ENCODE results near the gene CYS1. TPM values are rescaled to one million over a fixed set of nuclear protein-coding genes. Genes with fewer than 3 reads are reported as not detected.

The CYS1 gene
- total RNA-seq, 1 experiment from 2014 or later = 3.7 TPM

GRCh38 chr2:10109311-10109710 is 29.1 kb upstream of the CYS1 start:
- POLR2A ChIA-PET = no interaction called here
- Histone ChIP-seq H3K27me3 (ENCODE audit: insufficient read depth, low read length) (no peaks in the 10 kb centered on the region), H4K20me1 (ENCODE audit: insufficient read depth) (no peaks in the 10 kb centered on the region), H3K9me2 (ENCODE audit: insufficient read depth) (no peaks in the 10 kb centered on the region), H2AFZ (ENCODE audit: low read depth, low read length, poor library complexity, severe bottlenecking) (no peak overlapping the region), H3K9ac (ENCODE audit: low read length) (no peak overlapping the region), H3K79me2 (ENCODE audit: insufficient read depth, low read length) (no peaks in the 10 kb centered on the region), H3K4me3 (replicated peaks in 1 of 2; ENCODE audit: low read depth in 1 of 2, low read length in 2 of 2) (no peak overlapping the region), H3K27ac (ENCODE audit: low read depth, low read length) (no peak overlapping the region), H3K36me3 (ENCODE audit: control insufficient read depth in 1 of 2, insufficient read depth in 2 of 2, low read length in 2 of 2) (no peaks in the 10 kb centered on the region), H3K9me3 (ENCODE audit: control insufficient read depth in 1 of 2, insufficient read depth in 1 of 2, low read depth in 1 of 2, low read length in 2 of 2) (no peaks in the 10 kb centered on the region), H3K4me1 (ENCODE audit: control insufficient read depth in 1 of 2, insufficient read depth in 2 of 2, low read length in 2 of 2) (peaks cover 4 to 20% of the 10 kb centered on the region in 2 experiments; a peak in 3 of 4 replicates), H3K4me2 (ENCODE audit: low read length) (no peak overlapping the region)
- TF ChIP-seq ZNF274 (IDR thresholded peaks at IDR 0.05; ENCODE audit: low read depth, low read length) = no peak
- TF ChIP-seq SP1 (IDR thresholded peaks at IDR 0.05; ENCODE audit: low read depth) = no peak
- TF ChIP-seq REST (IDR thresholded peaks at IDR 0.05; ENCODE audit: low read depth) = no peak
- no peak for TF ChIP-seq EZH2 (IDR thresholded peaks at IDR 0.05)
- TF ChIP-seq TCF7L2 (IDR thresholded peaks at IDR 0.05; ENCODE audit: borderline replicate concordance, extremely low read depth, insufficient read depth, insufficient read length) = no peak
- TF ChIP-seq EZH2phosphoT487 (IDR thresholded peaks at IDR 0.05; ENCODE audit: borderline replicate concordance) = no peak
- no peak for TF ChIP-seq CBX3 (IDR thresholded peaks at IDR 0.05; ENCODE audit: low read depth)
- no peak for TF ChIP-seq CEBPB (IDR thresholded peaks at IDR 0.05; ENCODE audit: low read depth)
- TF ChIP-seq ZFX (IDR thresholded peaks at IDR 0.05) = no peak
- no peak for TF ChIP-seq MAX (IDR thresholded peaks at IDR 0.05)
- TF ChIP-seq ATF3 (IDR thresholded peaks at IDR 0.05) = no peak
- TF ChIP-seq POLR2AphosphoS5 (IDR thresholded peaks at IDR 0.05; ENCODE audit: low read depth, low read length) = no peak
- no peak for TF ChIP-seq SIN3A (IDR thresholded peaks at IDR 0.05; ENCODE audit: low read depth)
- no peak for TF ChIP-seq ELF1 (IDR thresholded peaks at IDR 0.05; ENCODE audit: borderline replicate concordance, low read depth)
- no peak for TF ChIP-seq CTCF (IDR thresholded peaks at IDR 0.05 in 2 of 3, conservative IDR thresholded peaks at IDR 0.05 in 1 of 3; ENCODE audit: borderline replicate concordance in 1 of 3, insufficient read depth in 1 of 3, low read depth in 2 of 3, low read length in 2 of 3)
- TF ChIP-seq FOSL1 (IDR thresholded peaks at IDR 0.05; ENCODE audit: low read depth) = no peak
- no peak for TF ChIP-seq ZBTB33 (IDR thresholded peaks at IDR 0.05; ENCODE audit: extremely low read depth, insufficient replicate concordance, low read length)
- TF ChIP-seq SRF (IDR thresholded peaks at IDR 0.05; ENCODE audit: low read depth) = no peak
- TF ChIP-seq POLR2A (IDR thresholded peaks at IDR 0.05; ENCODE audit: borderline replicate concordance, extremely low read depth, insufficient read depth, insufficient read length) = no peak
- RAD21 ChIA-PET (ENCODE audit: low non-redundant PET in 1 of 2, low total read pairs in 2 of 2, uncharacterized antibody in 2 of 2, unreplicated experiment in 2 of 2) = interaction anchor here in 1 of 2 experiments (0.7 kb wide), 1 partner anchor 22 kb away, joined by 3 read pairs; no protein-coding TSS in a partner anchor
- CTCF ChIA-PET = interaction anchor here (1.2 to 1.6 kb wide), 2 partner anchors 12 to 37 kb away, joined by 3 to 6 read pairs; no protein-coding TSS in a partner anchor
- no peak for DNase-seq (ENCODE audit: low read depth, low spot score)
- no peak for ATAC-seq
- BruUV-seq (replicated peaks) = no TSS peak
- intact Hi-C loops (cut with micrococcal nuclease) = no loop called here
